Kidney (tissue), 14 donors: ENCODE results near the gene SLC22A23. TPM values are rescaled to one million over a fixed set of nuclear protein-coding genes. Genes with fewer than 3 reads are reported as not detected.

Experiments
- DNase-seq, 5 donors: peaks; one replicate each; pipeline ENCODE4 v3.0.0-alpha.2; 2013 to 2020
- FAIRE-seq: peaks from 2 replicates; lab custom pipeline; 2012; peaks lifted over from hg19 to GRCh38; lab: Jason Lieb, UNC
- H3K27ac ChIP-seq, 2 donors: one replicate each; pipeline ENCODE4 v1.7.0; 2013; ENCODE audit warnings: low read depth in 2 of 2, low read length in 2 of 2, inconsistent platforms in 1 of 2
- H3K27me3 ChIP-seq: one replicate; pipeline ENCODE4 v1.7.1; 2013; ENCODE audit warnings: low read length, inconsistent platforms; ENCODE audit not compliant: control insufficient read depth, insufficient read depth
- H3K36me3 ChIP-seq, 3 donors: one replicate each; pipeline versions ENCODE4 v1.7.0 to v1.7.1; 2013; ENCODE audit warnings: low read length in 3 of 3, control low read depth in 1 of 3, inconsistent platforms in 1 of 3; ENCODE audit not compliant: insufficient read depth in 3 of 3, control insufficient read depth in 2 of 3
- H3K4me1 ChIP-seq, 3 donors: one replicate each; pipeline versions ENCODE4 v1.7.0 to v1.7.1; 2013; ENCODE audit warnings: low read length in 3 of 3, inconsistent platforms in 1 of 3, low read depth in 1 of 3; ENCODE audit not compliant: control insufficient read depth in 2 of 3, insufficient read depth in 2 of 3
- H3K4me3 ChIP-seq, 3 donors: one replicate each; pipeline versions ENCODE4 v1.7.0 to v1.8.1; 2013; ENCODE audit warnings: low read length in 3 of 3, control low read depth in 1 of 3, inconsistent platforms in 1 of 3
- H3K9ac ChIP-seq, 3 donors: one replicate each; pipeline versions ENCODE4 v1.7.0 to v1.7.1; 2013; ENCODE audit warnings: low read length in 3 of 3, control low read depth in 1 of 3, inconsistent platforms in 1 of 3
- H3K9me3 ChIP-seq, 3 donors: one replicate each; pipeline versions ENCODE4 v1.7.0 to v1.7.1; 2013; ENCODE audit warnings: low read length in 3 of 3, control low read depth in 1 of 3, inconsistent platforms in 1 of 3; ENCODE audit not compliant: control insufficient read depth in 2 of 3, insufficient read depth in 1 of 3
- intact Hi-C: fragments of 100-400 bp; cut with DNase I; formaldehyde crosslinking; loops from one replicate; pipeline ENCODE4 v1.11.1; 2022
- polyA plus RNA-seq: library from polyadenylated mRNA; stranded (reverse); fragments of 350-450 nt; fragmentation: Illumina TruSeq; extraction: RNeasy Lipid Tissue Mini Kit (QIAGEN cat#74804); gene quantifications from one replicate; pipeline ENCODE4 v1.2.3, GENCODE V29; 2014; ENCODE audit warnings: low read depth, low replicate concordance; ENCODE audit not compliant: insufficient read depth
- total RNA-seq: library from RNA; stranded (reverse); fragmentation: NEBNext Ultra II Directional; extraction: Animal tissue kit (Norgen Biotek cat#: 25700); gene quantifications from one replicate; pipeline ENCODE4 v1.2.1, GENCODE V29; 2021
- TF ChIP-seq, protein P1 (sequence below): IDR thresholded peaks from 3 replicates; pipeline ENCODE4 v1.5.1; 2012; ENCODE audit warnings: mild to moderate bottlenecking, moderate library complexity, borderline replicate concordance; ENCODE audit not compliant: insufficient read depth; ENCODE audit errors: extremely low read depth
- donor health status: control.
- donor health status: control.
- donor health status: control.
- donor health status: control.
- donor health status: control.
- donor health status: DM: yes; HTN: yes; CAD: no.
- donor health status: Normal renal cell carcinoma (clear cell type).

SLC22A23 gene
- total and polyA plus RNA-seq, 2 donors from 2014 or later, result 5.3 to 5.7 TPM

DNA sequence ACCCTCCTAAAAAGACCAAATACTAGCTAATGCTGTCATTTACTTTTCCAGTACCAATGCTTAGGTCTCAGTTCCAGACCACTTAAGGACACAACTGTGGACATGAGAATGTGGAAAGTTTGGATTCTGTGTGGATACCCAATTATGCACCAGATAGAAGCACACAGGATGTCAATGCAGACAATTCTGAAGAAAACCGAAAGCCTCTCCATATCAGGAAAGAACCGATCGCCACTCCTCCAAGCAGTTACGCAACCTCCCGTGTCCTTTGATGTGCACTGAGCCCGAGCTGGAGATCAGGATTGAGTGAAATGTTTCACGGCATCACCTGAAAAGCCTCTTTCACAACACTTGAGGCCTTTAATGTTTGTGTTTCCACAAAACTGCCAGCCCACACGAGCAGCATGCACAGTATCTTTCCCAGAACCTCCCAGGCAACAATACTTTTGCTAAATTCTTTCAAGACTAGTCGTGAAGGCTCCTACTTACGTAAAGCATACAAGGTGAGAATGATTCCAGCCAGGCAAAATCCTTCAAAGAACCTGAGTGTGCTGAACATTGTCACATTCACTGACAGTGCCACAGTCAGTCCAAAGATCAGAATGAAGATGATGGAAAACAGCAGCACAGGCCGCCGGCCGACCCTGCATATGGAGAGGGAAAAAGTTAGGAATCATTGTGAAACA lies 47.0 kb downstream of the SLC22A23 start:
- H3K9me3 ChIP-seq, result peaks cover 0 to 2% (median 0%) of the 10 kb centered on the region in 3 donors
- DNase-seq (no peak), FAIRE-seq (no peak)
- H3K4me3 ChIP-seq, result peak overlapping the region in 2 of 3 donors; percentile 5 to 14
- no peak overlapping the region for H3K9ac ChIP-seq
- peaks cover 0 to 19% (median 3%) of the 10 kb centered on the region in 3 donors for H3K4me1 ChIP-seq
- peaks cover 0 to 1% (median 0%) of the 10 kb centered on the region in 3 donors for H3K36me3 ChIP-seq
- H3K27me3 ChIP-seq, result no peaks in the 10 kb centered on the region
- intact Hi-C loops, result no loop called here
- peak overlapping the region; percentile 18 to 43 for H3K27ac ChIP-seq
- TF ChIP-seq, protein P1, sequence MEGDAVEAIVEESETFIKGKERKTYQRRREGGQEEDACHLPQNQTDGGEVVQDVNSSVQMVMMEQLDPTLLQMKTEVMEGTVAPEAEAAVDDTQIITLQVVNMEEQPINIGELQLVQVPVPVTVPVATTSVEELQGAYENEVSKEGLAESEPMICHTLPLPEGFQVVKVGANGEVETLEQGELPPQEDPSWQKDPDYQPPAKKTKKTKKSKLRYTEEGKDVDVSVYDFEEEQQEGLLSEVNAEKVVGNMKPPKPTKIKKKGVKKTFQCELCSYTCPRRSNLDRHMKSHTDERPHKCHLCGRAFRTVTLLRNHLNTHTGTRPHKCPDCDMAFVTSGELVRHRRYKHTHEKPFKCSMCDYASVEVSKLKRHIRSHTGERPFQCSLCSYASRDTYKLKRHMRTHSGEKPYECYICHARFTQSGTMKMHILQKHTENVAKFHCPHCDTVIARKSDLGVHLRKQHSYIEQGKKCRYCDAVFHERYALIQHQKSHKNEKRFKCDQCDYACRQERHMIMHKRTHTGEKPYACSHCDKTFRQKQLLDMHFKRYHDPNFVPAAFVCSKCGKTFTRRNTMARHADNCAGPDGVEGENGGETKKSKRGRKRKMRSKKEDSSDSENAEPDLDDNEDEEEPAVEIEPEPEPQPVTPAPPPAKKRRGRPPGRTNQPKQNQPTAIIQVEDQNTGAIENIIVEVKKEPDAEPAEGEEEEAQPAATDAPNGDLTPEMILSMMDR, result no peak

- DNase-seq, result no peak
- intact Hi-C loops, result no loop called here
- H3K4me1 ChIP-seq, result peaks cover 0 to 26% (median 13%) of the 10 kb centered on the region in 3 donors
- H3K27ac ChIP-seq, result peak overlapping the region in 1 of 2 donors; percentile 14
- peaks cover 0 to 2% (median 0%) of the 10 kb centered on the region in 3 donors for H3K9me3 ChIP-seq
- H3K9ac ChIP-seq, result no peak overlapping the region
- no peaks in the 10 kb centered on the region for H3K27me3 ChIP-seq
- no peaks in the 10 kb centered on the region for H3K36me3 ChIP-seq
- FAIRE-seq, result no peak
- TF ChIP-seq, protein P1, result no peak
- H3K4me3 ChIP-seq, result peak overlapping the region in 1 of 3 donors; percentile 14
These were observed 48.2 kb downstream of the SLC22A23 start for GRCh38 chr6:3408665-3409064.

DNA sequence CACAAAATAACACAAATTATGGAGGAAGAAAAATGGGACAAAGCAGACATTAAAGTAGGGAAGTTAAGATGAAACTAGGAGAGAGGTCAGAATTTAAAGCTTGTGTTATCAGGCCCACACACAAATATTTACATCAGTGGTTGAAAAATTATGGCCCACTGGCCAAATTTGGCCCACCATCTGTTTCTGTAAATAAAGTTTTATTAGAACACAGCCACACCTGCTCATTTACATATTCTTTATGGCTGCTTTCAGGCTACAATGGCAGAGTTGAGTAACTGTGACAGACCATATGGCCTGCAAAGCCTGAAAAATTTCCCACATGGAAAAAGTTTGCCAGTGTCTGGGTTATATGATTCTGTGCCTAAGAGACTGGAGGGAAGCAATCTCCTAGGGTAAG lies 49.0 kb downstream of the SLC22A23 start:
- Histone ChIP-seq H3K4me1 (peaks cover 3 to 32% (median 15%) of the 10 kb centered on the region in 3 donors), H3K9ac (no peak overlapping the region), H3K4me3 (no peak overlapping the region), H3K9me3 (peaks cover 0 to 2% (median 0%) of the 10 kb centered on the region in 3 donors), H3K27me3 (no peaks in the 10 kb centered on the region), H3K27ac (no peak overlapping the region), H3K36me3 (no peaks in the 10 kb centered on the region)
- TF ChIP-seq, protein P1, result no peak
- FAIRE-seq, result no peak
- intact Hi-C loops, result no loop called here
- DNase-seq, result no peak
